ENCODE results near the gene CTAG1B. TPM values are rescaled to one million over a fixed set of nuclear protein-coding genes. Genes with fewer than 3 reads are reported as not detected.
"Not testable (repeated sequence)": the region's sequence is repeated elsewhere in the genome, so short reads cannot be mapped to it uniquely, and the experiment has no call there.

The CTAG1B gene
- total RNA-seq, 1 donor from 2014 or later: not detected

GRCh38 chrX:154590415-154590814, 28.7 kb downstream of the CTAG1B start:
- not testable (repeated sequence) for DNase-seq (ENCODE audit: low read depth in 2 of 2)

GRCh38 chrX:154584585-154585183, 34.4 kb downstream of the CTAG1B start, which contains the start of gene CTAG1A:
CTAG1A (plus strand) TSS chrX:154585133; CDS start chrX:154585207, 74 bp downstream.
- not testable (repeated sequence) for DNase-seq (ENCODE audit: low read depth in 2 of 2)

- not testable (repeated sequence) for DNase-seq (ENCODE audit: low read depth in 2 of 2)
These were observed 36.1 kb downstream of the CTAG1B start for GRCh38 chrX:154582994-154583393.

- not testable (repeated sequence) for DNase-seq (ENCODE audit: low read depth in 2 of 2)
These were observed 44.0 kb downstream of the CTAG1B start for GRCh38 chrX:154575076-154575475.

GRCh38 chrX:154573061-154573460, 46.0 kb downstream of the CTAG1B start:
- not testable (repeated sequence) for DNase-seq (ENCODE audit: low read depth in 2 of 2)

GRCh38 chrX:154570361-154570760, 48.7 kb downstream of the CTAG1B start:
- DNase-seq (ENCODE audit: low read depth in 2 of 2): not testable (repeated sequence)

Other genes with a start within 250 kb of the CTAG1B start
- gene FLNA, start 244.6 kb downstream of the CTAG1B start, total RNA-seq: 781 and 1,159 TPM in 2 replicates
- gene EMD, start 240.0 kb downstream of the CTAG1B start, total RNA-seq: 14.5 and 18.1 TPM in 2 replicates
- gene RPL10, start 220.9 kb downstream of the CTAG1B start, total RNA-seq: 2,090 and 2,761 TPM in 2 replicates
- gene DNASE1L1, start 210.0 kb downstream of the CTAG1B start, total RNA-seq: 79.1 and 86.3 TPM in 2 replicates
- gene TAFAZZIN, start 207.7 kb downstream of the CTAG1B start, total RNA-seq: 8.5 and 11.9 TPM in 2 replicates
- 53.6 and 64.3 TPM in 2 replicates for gene ATP6AP1, start 190.6 kb downstream of the CTAG1B start, total RNA-seq
- gene GDI1, start 182.1 kb downstream of the CTAG1B start, total RNA-seq: 24.8 and 59.1 TPM in 2 replicates
- gene FAM50A, start 175.1 kb downstream of the CTAG1B start, total RNA-seq: 45.8 and 51.0 TPM in 2 replicates
- 3.7 and 6.3 TPM in 2 replicates for gene PLXNA3, start 161.0 kb downstream of the CTAG1B start, total RNA-seq
- 12.6 and 19.8 TPM in 2 replicates for gene LAGE3, start 140.0 kb downstream of the CTAG1B start, total RNA-seq
- 24.6 and 31.3 TPM in 2 replicates for gene UBL4A, start 132.7 kb downstream of the CTAG1B start, total RNA-seq
- gene SLC10A3, start 128.7 kb downstream of the CTAG1B start, total RNA-seq: 8.5 and 14.7 TPM in 2 replicates
- 13.3 and 20.8 TPM in 2 replicates for gene FAM3A, start 103.0 kb downstream of the CTAG1B start, total RNA-seq
- gene G6PD, start 72.4 kb downstream of the CTAG1B start, total RNA-seq: 16.9 and 35.1 TPM in 2 replicates
- gene IKBKG, start 71.7 kb downstream of the CTAG1B start, total RNA-seq: 9.2 and 11.7 TPM in 2 replicates
- not detected in 2 replicates for gene CTAG1A, start 34.1 kb downstream of the CTAG1B start, total RNA-seq
- gene CTAG2, start 34.3 kb upstream of the CTAG1B start, total RNA-seq: not detected in 2 replicates
- 6.5 and 7.9 TPM in 2 replicates for gene GAB3, start 131.8 kb upstream of the CTAG1B start, total RNA-seq
- gene DKC1, start 143.6 kb upstream of the CTAG1B start, total RNA-seq: 31.8 and 34.5 TPM in 2 replicates
- 21.4 and 24.8 TPM in 2 replicates for gene MPP1, start 186.2 kb upstream of the CTAG1B start, total RNA-seq
- gene SMIM9, start 215.4 kb upstream of the CTAG1B start, total RNA-seq: not detected in 2 replicates

All from lung microvascular endothelial cell (primary cell).